Smooth muscle cell (in vitro differentiated cells): ENCODE results near the gene NUB1. TPM values are rescaled to one million over a fixed set of nuclear protein-coding genes. Genes with fewer than 3 reads are reported as not detected.

Experiments
- DNase-seq: peaks from one replicate; lab custom pipeline; 2025; ENCODE audit not compliant: unreplicated experiment; lab: John Stamatoyannopoulos, UW
- H2AFZ ChIP-seq: fragments of 200-600 bp; sonication (generic); 2 replicates; pipeline ENCODE4 v1.6.0; 2016; ENCODE audit warnings: antibody characterized with exemption, low read depth, mild to moderate bottlenecking
- H3F3A ChIP-seq: fragments of 200-600 bp; sonication (generic); 2 replicates; pipeline ENCODE4 v1.6.0; 2017; ENCODE audit warnings: antibody characterized with exemption, low read depth
- H3K27ac ChIP-seq: fragments of 200-600 bp; sonication (generic); 2 replicates; pipeline ENCODE4 v1.5.1; 2016; ENCODE audit warnings: low read depth, mild to moderate bottlenecking
- H3K27me3 ChIP-seq: fragments of 200-600 bp; sonication (generic); 2 replicates; pipeline ENCODE4 v1.6.1; 2016; ENCODE audit warnings: low read depth, mild to moderate bottlenecking
- H3K36me3 ChIP-seq: fragments of 200-600 bp; sonication (generic); 2 replicates; pipeline ENCODE4 v1.5.1; 2016; ENCODE audit warnings: low read depth
- H3K4me1 ChIP-seq: fragments of 200-600 bp; sonication (generic); 2 replicates; pipeline ENCODE4 v1.5.1; 2016; ENCODE audit warnings: low read depth
- H3K4me2 ChIP-seq: fragments of 200-600 bp; sonication (generic); 2 replicates; pipeline ENCODE4 v1.6.0; 2016; ENCODE audit warnings: mild to moderate bottlenecking
- H3K4me3 ChIP-seq: fragments of 200-600 bp; sonication (generic); 2 replicates; pipeline ENCODE4 v1.5.1; 2016; ENCODE audit warnings: mild to moderate bottlenecking
- H3K79me2 ChIP-seq: fragments of 200-600 bp; sonication (generic); 2 replicates; pipeline ENCODE4 v1.6.0; 2016; ENCODE audit warnings: low read depth, mild to moderate bottlenecking
- H3K9ac ChIP-seq: fragments of 200-600 bp; sonication (generic); 2 replicates; pipeline ENCODE4 v1.6.0; 2016; ENCODE audit warnings: low read depth
- H3K9me3 ChIP-seq: fragments of 200-600 bp; sonication (generic); replicated peaks from 2 replicates; pipeline ENCODE4 v1.5.1; 2016; ENCODE audit warnings: low read depth
- H4K20me1 ChIP-seq: fragments of 200-600 bp; sonication (generic); 2 replicates; pipeline ENCODE4 v1.6.0; 2016; ENCODE audit warnings: low read depth
- WGBS: methylation state at CpG from one replicate; pipeline ENCODE4 v1.1.7; 2016; ENCODE audit warnings: low lambda C conversion rate; 5-methylcytosine and 5-hydroxymethylcytosine counted together
- polyA plus RNA-seq: library from polyadenylated mRNA; unstranded; fragments of >200 nt; fragmentation: Nextera tagmentation; extraction: Ambion mirVana; gene quantifications from 2 replicates; pipeline ENCODE4 v1.2.1, GENCODE V29; 2016
- total RNA-seq: library from RNA; depleted of rRNA; stranded (reverse); fragments of >200 nt; gene quantifications from 2 replicates; pipeline ENCODE4 v1.2.3, GENCODE V29; 2014
- TF ChIP-seq, protein P1 (sequence below): fragments of 200-600 bp; sonication (generic); IDR thresholded peaks from 2 replicates; pipeline ENCODE4 v1.5.1; 2017; ENCODE audit warnings: borderline replicate concordance, mild to moderate bottlenecking, antibody characterized with exemption; ENCODE audit not compliant: insufficient read depth, poor library complexity, severe bottlenecking

The NUB1 gene
- total and polyA plus RNA-seq, 2 experiments from 2014 or later: 28.5 to 36.9 TPM

DNA sequence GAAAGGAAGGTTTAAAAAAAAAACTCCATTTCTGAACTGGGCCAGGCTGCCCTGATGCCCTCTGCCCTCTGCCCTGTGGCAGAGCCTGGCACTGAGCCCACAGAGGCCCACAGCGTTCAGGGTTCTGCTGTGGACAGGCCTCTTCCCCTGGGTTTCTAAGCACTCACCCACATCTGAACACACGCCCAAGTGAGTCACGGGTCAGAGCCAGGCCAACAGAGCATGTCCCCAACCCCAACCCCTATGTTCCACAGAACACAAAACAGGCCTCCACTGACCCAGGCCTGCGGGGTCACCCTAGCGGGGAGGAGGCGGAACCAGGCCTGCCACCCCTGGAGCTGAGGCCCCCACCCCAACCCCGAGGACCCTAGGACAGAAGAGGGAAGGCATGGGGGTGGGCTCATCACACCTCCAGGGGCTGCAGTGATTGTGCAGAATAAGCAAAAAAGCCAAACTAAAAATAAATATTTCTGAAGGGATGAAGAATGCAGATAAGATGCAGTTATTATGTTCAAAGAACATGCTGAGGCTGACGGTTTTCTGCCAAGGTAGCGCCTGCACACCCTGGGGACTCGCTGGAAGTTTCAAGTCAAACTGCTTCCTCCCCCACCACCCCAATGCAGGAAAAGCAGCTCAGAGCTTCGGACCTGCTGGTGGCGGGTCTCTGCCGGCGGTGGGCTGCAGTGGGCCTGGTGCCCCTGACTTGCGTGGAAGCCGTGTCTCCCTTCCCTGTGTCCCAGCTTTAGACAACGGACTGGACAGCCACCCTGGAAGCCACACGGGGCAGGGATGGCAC, 62.8 kb downstream of the NUB1 start:
- no peaks in the 10 kb centered on the region for H3K4me1 ChIP-seq
- H3K9ac ChIP-seq: no peak overlapping the region
- H4K20me1 ChIP-seq: no peaks in the 10 kb centered on the region
- no peak overlapping the region for H3K4me2 ChIP-seq
- H3K79me2 ChIP-seq: no peaks in the 10 kb centered on the region
- peaks cover 11% of the 10 kb centered on the region for H3K27me3 ChIP-seq
- DNase-seq: no peak
- no peak overlapping the region for H2AFZ ChIP-seq
- H3K27ac ChIP-seq: no peak overlapping the region
- TF ChIP-seq, protein P1, sequence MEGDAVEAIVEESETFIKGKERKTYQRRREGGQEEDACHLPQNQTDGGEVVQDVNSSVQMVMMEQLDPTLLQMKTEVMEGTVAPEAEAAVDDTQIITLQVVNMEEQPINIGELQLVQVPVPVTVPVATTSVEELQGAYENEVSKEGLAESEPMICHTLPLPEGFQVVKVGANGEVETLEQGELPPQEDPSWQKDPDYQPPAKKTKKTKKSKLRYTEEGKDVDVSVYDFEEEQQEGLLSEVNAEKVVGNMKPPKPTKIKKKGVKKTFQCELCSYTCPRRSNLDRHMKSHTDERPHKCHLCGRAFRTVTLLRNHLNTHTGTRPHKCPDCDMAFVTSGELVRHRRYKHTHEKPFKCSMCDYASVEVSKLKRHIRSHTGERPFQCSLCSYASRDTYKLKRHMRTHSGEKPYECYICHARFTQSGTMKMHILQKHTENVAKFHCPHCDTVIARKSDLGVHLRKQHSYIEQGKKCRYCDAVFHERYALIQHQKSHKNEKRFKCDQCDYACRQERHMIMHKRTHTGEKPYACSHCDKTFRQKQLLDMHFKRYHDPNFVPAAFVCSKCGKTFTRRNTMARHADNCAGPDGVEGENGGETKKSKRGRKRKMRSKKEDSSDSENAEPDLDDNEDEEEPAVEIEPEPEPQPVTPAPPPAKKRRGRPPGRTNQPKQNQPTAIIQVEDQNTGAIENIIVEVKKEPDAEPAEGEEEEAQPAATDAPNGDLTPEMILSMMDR: no peak
- no peaks in the 10 kb centered on the region for H3K9me3 ChIP-seq
- no peaks in the 10 kb centered on the region for H3K36me3 ChIP-seq
- no peaks in the 10 kb centered on the region for H3F3A ChIP-seq
- 80% methylated on average over 18 of the region's 18 CpGs for WGBS
- no peak overlapping the region for H3K4me3 ChIP-seq

DNA sequence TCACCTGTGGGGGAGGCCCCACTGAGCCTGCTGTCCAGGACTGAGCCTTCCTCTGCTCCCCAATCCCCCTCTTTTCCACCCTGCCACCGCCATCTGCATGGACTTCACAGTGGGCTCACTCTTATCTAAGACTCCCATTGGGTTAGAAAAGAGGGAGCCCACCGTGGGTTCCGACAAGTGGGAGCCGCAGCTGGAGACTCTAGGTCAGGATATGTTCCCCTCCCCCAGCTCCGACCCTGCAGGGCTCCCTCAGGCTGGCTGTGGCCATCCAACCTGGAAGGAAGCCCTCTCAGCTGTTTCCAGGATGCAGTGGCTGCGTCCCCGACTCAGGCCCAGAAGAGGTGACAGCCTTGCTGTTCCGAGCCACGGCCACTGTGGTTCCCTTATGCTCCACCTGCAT, 63.4 kb downstream of the NUB1 start:
- H3K27me3 ChIP-seq: peaks cover 17% of the 10 kb centered on the region
- TF ChIP-seq, protein P1: no peak
- H3K9ac ChIP-seq: no peak overlapping the region
- H3K4me3 ChIP-seq: no peak overlapping the region
- no peak overlapping the region for H3K4me2 ChIP-seq
- H2AFZ ChIP-seq: no peak overlapping the region
- no peaks in the 10 kb centered on the region for H3K9me3 ChIP-seq
- no peak for DNase-seq
- no peaks in the 10 kb centered on the region for H3K4me1 ChIP-seq
- H3F3A ChIP-seq: no peaks in the 10 kb centered on the region
- 96% methylated on average over 9 of the region's 9 CpGs for WGBS
- no peak overlapping the region for H3K27ac ChIP-seq
- H4K20me1 ChIP-seq: no peaks in the 10 kb centered on the region
- no peaks in the 10 kb centered on the region for H3K79me2 ChIP-seq
- H3K36me3 ChIP-seq: no peaks in the 10 kb centered on the region

DNA sequence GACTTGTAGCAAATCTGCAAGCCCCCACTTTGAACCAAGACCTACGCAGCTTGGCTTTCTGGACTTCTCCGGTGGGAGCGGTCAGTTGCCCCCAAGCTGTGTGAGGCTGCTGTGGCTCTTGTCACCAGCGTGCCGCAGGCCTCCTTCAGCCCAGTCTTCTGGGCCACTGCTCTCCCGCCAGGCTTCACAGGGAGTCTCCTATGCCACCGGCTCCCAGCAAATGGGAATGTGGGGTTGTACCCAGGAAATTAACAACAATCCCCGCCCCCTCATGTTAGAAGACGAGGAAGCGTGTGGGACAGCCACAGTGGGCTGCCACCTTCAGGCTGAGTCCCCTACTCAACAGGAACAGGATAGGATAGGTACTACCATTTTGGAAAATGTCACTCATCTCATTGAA, 64.0 kb downstream of the NUB1 start:
- no peaks in the 10 kb centered on the region for H3K36me3 ChIP-seq
- H3K4me3 ChIP-seq: no peak overlapping the region
- H4K20me1 ChIP-seq: no peaks in the 10 kb centered on the region
- H3K4me1 ChIP-seq: no peaks in the 10 kb centered on the region
- H3K4me2 ChIP-seq: no peak overlapping the region
- H3K27ac ChIP-seq: no peak overlapping the region
- no peaks in the 10 kb centered on the region for H3F3A ChIP-seq
- no peaks in the 10 kb centered on the region for H3K79me2 ChIP-seq
- WGBS: 94% methylated on average over 10 of the region's 10 CpGs
- DNase-seq: no peak
- TF ChIP-seq, protein P1: no peak
- H2AFZ ChIP-seq: no peak overlapping the region
- H3K27me3 ChIP-seq: peaks cover 23% of the 10 kb centered on the region
- no peaks in the 10 kb centered on the region for H3K9me3 ChIP-seq
- no peak overlapping the region for H3K9ac ChIP-seq
